DMS53 (cell line): Measurements from ENCODE around the gene DPP6.

ENCODE experiments used
- DNase-seq: peaks from one replicate; lab custom pipeline; 2025; lab: John Stamatoyannopoulos, UW

Gene DPP6

DNA sequence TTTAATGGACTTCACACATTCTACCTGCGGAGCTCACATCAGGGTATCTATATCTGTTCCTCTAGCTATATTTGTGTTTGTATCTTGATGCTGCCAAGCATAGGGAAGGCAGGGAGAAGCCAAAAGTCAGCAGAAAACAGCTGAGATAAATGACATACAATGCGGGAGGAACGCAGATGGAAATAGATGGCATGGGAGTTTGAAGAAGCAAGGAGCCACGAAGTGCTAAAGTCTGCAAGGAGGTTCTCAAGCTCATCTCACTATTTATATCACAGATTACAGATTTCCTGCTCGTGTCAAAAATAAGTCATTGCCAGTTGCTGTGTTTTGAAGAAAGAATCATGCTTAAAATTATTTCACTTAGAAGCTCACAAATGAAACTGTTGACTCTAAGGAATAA, 180.5 kb downstream of the DPP6 start:
- DNase-seq = no peak

- no peak for DNase-seq
These were observed 189.8 kb downstream of the DPP6 start for GRCh38 chr7:154241988-154242387.

- no peak for DNase-seq
These were observed 190.5 kb downstream of the DPP6 start for GRCh38 chr7:154242709-154243108.

DNA sequence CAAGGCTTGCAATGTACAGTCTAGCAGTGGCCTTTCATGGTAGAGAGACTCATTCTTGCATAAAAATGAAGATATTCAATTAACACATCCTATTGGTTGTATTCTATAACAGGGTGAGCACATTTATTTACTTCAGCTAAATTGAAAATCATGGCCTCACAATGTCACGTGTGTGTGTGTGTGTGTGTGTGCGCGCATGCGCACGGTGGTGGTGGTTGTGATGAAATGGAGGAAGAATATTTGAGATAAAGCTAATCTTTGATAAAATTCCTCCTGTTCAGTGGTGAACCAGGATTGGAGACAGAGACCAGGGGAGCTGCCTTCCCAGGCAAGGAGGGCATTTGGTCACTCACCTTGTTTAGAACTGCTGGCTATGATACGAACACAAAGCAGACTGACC, 199.8 kb downstream of the DPP6 start:
- DNase-seq = no peak

DNA sequence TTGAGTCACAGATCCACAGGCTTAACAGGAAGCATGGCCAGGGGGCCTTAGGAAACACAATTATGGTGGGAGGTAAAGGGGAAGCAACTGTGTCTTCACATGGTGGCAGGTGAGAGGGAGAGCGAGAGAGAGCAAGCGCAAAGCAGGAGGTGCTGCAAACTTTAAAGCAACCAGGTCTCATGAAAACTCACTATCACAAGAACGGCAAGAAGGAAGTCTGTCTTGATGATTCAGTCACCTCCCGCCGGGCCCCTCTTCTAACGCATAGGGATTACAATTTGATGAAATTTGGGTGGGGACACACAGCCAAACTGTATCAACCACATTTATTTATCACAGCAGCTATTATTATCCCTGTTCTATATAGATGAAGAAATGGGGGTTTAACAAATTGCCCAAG, 201.6 kb downstream of the DPP6 start:
- no peak for DNase-seq

- DNase-seq = no peak
These were observed 203.1 kb downstream of the DPP6 start for GRCh38 chr7:154255324-154255723.

GRCh38 chr7:154256150-154256549, 204.0 kb downstream of the DPP6 start:
- DNase-seq = no peak

DNA sequence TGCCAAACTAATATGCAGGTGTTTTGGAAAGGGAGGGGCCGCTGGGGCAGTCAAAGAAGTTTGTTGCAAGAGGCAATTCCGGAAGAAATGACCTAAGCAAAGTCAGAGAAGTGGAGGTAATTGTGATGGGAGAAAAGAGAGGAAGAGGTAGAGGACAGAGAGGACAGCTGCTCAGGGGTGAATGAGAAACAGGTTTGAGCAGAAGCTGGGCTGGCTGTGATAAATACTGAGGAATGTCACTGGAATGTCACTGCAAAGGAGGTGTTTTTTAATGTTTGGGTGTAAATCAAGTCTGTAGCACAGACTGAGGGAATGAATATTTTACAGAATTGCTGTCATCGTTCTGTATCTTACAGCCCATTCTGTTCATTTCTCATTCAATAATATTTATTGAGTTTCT, 207.2 kb downstream of the DPP6 start:
- DNase-seq = no peak

DNA sequence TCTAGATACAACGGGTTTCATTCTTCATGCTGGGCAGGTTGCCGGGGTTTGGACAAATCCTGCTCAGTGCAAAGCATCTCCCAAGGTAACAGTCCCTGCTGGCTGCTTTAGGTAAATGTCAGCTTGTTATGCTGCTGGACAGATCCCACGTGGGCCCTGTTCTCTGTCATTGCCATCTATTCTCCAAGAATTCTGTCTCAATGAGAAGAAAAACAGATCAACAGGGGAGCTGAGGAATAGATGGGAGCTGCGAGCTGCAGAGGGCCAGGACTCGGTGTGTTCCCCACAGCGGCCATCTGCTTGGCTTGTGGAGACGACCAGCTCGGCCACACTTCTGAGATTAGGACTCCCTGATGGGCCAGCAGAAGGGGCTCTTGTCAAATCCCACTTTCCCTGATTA, 235.2 kb downstream of the DPP6 start:
- DNase-seq = no peak

DNA sequence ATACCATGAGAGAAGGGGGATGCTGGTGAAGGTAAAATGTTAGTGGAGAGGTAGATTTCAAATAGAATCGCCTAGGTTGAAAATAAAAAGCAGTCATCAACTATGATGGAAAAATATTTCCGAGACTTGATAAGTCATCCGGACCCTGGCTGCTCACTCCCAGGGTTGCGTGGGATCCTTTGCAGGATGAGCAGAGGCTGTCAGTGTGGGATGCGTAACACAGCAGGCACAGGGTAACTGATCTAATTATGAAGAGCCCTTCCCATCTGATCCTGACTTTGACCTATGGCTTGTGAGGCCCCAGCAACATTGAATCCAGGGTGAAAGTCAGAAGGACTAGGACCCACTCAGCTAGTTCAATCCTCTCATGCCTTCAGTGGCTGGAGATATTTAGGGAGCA, 236.9 kb downstream of the DPP6 start:
- no peak for DNase-seq

DNA sequence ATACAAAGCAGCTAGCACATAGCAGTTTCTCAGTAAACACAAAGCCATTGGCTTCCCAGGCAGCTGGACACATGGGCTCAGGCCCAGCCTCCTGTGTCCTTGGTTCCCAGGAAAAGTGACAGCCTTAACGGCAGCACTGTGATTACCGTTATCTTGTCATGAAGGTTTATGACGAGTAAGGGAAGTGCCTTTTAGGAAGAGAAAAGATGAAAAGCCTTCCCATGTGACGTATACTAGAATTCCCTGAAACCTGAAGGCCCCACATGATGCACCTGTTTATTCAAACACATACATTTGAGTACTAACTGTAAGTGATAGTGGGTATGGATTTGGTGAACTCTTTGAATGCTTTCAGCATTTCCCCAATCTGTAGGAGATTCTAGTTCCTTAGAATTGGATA, 244.2 kb downstream of the DPP6 start:
- no peak for DNase-seq

- DNase-seq = no peak
These were observed 247.5 kb downstream of the DPP6 start for GRCh38 chr7:154299736-154300135.

DNA sequence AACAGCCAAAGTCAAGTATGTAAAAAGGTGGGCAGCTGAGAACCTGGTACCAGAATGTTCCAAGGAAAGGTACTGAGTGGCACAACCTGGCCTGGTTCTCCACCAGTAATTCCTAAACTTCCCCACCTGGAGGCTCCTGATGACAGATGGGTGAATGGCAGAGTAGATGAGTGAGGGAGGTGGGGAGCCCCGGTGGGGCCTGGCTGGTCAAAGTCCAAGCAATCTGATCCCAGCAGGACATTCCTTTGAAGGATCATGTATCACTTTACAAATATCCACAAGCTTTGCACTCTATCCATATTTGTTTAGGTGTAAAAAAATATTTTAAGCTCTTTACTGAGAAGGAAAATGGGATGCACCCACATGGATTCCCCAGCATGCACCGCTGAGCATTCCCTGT, 250.2 kb downstream of the DPP6 start:
- no peak for DNase-seq

DNA sequence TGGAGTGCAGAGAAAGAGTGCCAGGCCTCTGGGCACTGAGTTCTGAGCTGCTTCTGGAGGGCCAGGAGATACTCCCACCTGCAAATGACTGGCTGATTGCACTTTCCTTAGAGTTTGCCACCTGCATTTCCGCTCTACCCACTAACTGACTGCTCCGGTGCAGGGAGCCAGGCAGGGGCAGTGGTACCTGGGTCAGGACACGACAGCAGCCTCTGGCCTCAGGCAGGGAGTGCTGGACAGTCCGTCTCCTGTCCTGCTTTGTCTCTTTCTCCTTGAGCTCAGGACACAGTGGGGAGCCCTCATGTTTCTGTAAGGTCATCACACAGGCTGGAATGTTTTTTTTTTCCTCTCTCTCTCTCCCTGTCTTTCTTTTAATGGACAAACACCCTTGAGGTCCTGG, 252.0 kb downstream of the DPP6 start:
- no peak for DNase-seq

- no peak for DNase-seq
These were observed 252.8 kb downstream of the DPP6 start for GRCh38 chr7:154304740-154305700.

- DNase-seq = no peak
These were observed 253.8 kb downstream of the DPP6 start for GRCh38 chr7:154306036-154306435.

DNA sequence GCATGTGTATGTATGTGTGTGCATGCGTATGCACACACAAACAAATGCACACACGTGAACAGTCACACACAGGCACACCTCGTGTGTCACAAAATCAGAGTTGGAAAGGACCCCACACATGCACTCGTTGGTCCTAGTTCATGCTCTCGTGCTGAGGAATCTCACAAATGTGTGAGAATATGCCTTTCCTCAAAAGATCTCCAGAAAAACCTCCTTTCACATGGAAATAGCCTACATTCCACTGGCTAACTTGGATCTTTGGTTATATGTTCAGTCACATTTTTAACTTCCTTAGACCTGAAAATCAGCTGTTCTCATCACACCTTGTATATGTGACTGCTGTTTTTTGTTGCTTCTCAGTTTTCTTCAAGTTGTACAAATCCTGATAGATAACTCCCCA, 256.7 kb downstream of the DPP6 start:
- DNase-seq = no peak

DNA sequence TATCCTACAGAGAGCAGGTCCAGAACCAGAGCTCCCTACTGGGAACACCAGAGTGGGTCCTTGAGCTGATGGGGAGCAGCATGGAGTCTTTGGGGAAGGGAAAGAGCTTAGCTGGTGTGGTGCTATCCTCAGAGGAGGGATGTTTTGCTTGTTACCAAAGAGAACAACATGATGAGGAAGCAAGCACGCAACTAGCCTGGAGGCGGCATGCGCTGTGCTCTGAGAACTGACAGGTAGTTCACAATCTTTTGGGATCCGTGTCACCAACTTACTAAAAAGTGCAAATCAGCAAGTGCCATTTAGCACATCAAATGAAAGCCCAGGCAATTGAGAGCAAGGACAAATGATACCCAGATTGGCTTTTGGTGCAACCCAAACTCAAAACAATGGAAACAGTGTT, 257.9 kb downstream of the DPP6 start:
- DNase-seq = no peak

GRCh38 chr7:154324196-154324595, 272.0 kb downstream of the DPP6 start:
- no peak for DNase-seq

DNA sequence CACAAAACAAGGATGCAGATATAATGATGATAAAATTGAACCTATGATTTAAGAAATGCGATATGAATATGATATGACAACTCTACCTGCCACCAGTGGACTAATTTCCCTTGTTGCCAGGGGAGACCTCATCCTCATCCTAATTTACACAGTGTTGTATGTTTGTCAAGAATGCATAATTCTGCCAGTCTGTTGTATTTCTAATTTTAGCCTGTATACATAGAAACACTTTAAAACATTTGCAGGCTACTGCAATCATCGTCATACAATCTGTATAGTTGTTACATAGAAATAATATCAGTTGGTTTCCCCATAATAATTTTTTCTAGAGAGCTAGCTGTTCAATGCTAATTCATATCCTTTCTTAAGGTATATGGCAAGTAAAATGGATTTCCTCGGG, 274.2 kb downstream of the DPP6 start:
- no peak for DNase-seq

GRCh38 chr7:154330318-154330717, 278.1 kb downstream of the DPP6 start:
- no peak for DNase-seq

GRCh38 chr7:154332811-154333580, 280.8 kb downstream of the DPP6 start:
- no peak for DNase-seq

DNA sequence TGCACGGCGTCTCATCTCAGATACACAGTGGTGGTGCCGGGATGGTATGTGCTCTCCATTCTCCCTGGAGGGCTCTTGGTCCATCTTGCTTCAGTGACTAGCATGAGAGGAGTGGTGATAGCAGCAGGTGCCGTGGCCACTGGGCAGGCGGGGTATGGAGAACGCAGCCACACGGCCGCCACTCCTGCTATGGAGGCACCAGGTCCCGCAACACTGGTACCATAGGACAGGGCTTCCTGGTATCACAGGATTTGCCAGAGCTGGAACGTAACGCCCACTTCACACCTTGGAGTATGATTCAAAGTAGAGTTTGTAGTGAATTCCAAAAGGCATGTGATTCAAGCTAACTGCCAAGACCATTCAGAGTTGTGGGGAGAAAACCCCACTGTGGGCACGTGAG, 284.1 kb downstream of the DPP6 start:
- DNase-seq = no peak
